HG03103 (cell line): ENCODE measurements around the gene GPR150.
"Not testable (repeated sequence)": the region's sequence is repeated elsewhere in the genome, so short reads cannot be mapped to it uniquely, and the experiment has no call there.

ENCODE experiments used
- ATAC-seq: cut with Tn5 transposase; IDR thresholded peaks from one replicate; pipeline ENCODE4 v1.9.1; 2021; ENCODE audit warnings: low read depth; ENCODE audit not compliant: unreplicated experiment

The GPR150 gene

DNA sequence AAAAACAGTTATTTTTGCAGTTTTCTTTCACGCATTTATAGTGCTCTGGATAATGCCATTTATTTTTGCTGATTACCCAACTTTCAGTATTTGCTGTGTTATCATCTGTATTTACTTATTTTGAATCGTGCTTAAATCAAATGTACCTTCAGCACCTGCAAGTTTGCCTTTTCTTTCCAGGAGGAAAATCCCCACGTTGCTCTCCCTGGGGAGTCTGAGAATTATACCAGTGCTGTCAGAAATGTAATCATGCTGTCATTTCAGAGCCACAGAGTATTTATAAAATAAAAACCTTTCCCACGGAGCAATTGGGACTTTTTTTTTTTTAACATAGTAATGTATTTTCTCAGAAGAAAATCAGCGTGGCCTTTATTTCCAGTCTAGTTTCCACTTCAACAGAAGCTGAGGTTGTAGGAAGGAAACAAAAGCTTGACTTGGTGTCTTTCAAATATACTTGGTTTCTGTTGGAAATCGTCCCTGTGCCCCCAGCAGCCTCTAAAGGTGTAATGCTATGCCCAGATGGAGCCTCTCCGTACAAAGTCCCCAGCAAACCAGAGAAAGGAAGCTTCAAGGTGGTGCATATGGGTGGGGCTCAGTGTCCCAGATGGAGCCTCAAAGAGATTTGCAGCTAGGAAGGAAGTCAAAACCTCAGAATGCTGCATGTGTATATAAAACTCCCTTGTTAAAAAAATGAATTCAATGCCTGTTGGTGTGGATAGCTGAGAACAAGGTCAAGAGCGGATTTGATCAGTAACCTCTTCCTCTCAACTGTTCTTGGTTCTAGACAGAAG is 2.1 kb downstream of the GPR150 start:
- ATAC-seq: no peak

DNA sequence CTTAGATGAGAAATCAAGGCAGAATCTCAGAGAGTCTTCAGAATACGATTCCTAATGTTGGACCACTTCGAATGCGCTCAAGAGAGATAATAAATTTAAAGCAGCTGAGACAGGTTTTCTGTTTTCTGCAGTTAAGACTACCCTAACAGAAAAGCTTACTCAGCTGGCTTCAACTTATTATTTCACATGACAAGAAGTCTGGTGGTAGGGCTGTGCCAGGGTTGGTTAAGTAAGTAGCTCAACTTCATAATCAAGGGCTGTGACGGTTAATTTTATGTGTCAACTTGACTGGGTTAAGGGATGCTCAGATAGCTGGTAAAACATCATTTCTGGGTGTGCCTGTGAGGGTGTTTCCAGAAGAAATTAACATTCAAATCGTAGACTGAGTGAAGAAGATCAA is 3.8 kb downstream of the GPR150 start:
- ATAC-seq: no peak

DNA sequence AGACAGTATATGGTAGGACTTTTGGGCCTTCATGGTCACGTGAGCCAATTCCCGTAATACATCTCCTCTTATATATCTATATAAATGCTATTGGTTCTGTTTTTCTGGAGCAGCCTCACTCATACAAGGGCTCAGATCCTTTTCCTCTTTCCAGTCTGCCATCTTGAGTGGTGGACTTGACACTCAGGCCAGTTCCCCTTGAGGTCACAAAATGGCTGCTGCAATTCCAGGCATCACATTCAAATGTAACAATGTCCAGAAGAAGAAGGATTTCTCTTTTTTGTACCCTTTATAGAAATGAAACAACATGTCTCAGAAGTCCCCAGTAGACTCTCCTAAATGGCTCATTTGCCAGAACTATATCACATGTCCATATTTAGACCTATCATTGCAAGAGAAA is 4.5 kb downstream of the GPR150 start:
- no peak for ATAC-seq

DNA sequence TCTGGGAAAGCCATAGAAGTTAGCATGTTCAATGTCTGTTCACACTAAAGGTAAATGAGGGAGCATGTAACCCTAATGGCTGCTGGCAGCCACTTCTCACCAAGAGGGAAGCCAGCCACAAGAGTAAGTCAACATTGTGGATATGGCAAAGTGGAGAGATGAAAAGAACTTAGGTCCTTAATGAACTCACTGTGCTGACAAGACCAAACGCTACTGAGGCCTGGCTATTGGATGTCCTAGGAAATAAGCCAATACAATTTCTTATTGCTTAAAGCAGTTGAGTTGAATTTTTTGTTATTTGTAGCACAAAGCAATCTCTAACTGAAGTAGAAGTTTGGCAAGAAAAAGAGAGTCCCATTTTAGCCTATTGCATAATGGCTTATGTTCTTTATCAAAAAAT is 6.8 kb downstream of the GPR150 start:
- no peak for ATAC-seq

DNA sequence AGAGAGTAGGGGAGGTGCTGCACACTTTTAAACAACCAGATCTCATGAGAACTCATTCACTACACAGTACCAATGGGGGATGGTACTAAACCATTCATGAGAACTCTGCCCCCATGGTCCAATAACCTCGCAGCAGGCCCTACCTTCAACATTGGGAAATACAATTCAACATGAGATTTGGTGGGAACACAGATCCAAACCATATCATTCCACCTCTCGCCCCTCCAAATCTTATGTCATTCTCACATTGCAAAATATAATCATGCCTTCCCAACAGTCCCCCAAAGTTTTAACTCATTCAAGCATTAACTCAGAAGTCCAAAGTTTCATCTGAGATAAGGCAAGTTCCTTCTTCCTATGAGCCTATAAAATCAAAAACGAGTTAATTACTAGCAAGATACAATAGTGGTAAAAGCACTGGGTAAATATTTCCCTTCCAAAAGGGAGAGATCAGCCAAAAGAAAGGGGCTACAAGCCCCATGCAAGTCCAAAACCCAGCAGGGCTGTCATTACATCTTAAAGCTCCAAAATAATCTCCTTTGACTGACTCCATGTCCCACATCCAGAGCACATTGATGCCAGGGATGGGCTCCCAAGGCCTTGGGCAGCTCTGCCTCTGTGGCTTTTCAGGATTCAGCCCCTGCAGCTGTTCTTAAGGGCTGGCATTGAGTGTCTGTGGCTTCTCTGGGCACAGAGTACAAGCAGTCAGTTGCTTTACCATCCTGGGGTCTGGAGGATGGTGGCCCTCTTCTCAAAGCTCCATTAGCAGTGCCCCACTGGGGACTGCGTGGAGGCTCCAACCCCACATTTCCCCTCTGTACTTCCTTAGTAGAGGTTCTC is 8.3 kb downstream of the GPR150 start:
- no peak for ATAC-seq

DNA sequence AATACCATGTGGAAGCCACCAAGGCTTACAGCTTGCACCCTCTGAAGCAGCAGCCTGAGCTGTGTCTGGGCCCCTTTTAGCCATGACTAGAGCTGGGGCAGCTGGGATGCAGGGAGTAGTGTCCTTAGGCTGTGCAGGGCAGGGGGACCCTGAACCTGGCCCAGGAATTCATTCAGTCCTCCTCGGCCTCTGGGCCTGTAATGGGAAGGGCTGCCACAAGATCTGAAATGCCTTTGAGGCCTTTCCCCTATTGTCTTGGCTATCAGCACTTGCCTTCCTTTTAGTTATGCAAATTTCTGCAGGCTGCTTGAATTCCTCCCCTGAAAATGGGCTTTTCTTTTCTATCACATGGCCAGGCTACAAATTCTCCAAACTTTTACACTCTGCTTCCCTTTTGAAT is 9.0 kb downstream of the GPR150 start:
- ATAC-seq: no peak

DNA sequence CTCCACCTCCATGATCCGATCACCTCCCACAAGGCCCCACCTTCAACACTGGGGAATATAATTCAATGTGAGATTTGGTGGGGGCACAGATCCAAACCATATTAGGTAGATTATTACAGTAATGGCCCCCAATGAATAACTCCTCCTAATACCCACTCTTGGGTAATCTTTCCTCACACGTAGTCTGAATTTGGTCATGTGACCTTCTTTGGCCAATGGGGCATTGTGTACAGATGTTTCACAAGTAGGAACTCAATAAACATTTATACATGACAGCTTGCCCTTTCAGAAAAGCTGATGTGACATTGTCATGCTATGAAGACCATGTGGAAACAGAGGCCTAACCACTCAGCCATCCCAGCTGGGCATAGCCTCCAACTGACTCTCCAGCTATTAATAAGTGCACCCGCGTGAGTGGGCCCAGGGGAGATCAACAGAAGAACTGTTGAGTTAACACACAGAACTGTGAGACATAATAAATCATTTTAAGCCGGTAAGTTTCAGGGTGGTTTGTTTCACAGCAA is 10.6 kb downstream of the GPR150 start:
- no peak for ATAC-seq

DNA sequence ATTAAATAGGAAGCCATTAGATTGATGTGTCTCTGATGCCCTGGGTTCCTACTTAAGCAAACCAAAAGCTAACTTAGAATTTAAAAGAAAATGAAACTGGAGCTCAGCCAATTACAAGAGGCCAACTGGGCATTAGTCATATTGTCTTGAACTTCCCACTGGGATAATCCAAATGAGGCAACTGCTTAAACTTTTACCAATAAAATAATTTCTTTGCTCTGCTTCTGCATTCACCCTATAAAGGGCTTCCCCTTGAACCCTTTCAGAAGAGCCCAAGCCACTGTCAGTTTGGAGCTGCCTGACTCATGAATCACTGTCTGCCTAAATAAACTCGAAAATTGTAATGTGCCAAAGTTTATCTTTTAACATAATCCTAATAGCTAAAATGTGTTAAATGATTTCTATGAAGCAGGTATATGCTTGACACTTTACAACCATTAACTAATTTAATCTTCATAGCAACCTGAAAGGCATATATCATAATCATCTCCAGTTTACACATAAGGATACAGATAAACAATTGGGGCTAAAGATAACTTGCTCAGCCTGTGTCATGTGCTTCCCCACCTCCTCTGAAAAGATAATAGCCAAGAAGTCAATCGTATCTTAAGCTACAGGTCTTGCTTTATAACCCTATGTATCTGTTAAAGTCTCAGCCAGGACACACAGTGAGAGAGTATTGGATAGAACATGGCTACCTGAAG is 11.5 kb downstream of the GPR150 start:
- ATAC-seq: no peak

DNA sequence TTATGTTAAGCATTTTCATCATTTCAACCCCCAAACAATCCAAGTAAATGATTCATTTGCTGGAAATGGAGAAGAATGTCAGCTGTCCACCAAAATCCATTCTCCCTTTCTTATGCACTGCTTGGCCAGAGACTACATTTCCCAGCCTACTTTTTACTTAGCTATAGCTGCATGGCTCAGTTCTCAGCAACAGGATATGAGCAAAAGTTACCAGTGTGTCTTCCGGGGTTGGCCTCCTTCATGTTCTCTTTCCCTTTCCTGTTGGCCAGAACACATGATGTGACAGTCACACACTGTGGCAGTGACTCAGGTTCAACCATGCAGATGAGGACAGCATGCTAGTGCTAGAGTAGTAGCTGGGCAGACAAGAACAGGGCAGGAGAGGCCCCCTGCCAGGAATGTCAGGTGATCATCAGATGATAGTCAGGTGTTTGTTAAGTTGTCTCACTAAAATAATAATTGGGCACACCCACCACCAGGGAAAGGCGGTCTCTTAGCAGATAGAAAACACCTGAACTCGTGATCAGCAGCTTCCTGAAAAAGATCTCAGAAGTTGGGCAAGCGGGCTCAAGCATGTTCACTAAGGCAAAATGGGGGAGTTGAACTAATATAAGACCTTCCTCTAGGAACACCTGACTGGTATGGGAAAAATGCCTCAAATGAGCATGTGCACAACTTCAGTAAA is 12.2 kb downstream of the GPR150 start:
- peak; percentile 81 for ATAC-seq

DNA sequence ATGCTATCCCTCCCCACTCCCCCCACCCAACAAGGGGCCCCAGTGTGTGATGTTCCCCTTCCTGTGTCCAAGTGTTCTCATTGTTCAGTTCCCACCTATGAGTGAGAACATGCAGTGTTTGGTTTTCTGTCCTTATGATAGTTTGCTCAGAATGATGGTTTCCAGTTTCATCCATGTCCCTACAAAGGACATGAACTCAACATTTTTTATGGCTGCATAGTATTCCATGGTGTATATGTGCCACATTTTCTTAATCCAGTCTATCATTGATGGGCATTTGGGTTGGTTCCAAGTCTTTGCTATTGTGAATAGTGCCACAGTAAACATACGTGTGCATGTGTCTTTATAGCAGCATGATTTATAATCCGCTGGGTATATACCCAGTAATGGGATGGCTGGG is 13.1 kb downstream of the GPR150 start:
- ATAC-seq: not testable (repeated sequence)

DNA sequence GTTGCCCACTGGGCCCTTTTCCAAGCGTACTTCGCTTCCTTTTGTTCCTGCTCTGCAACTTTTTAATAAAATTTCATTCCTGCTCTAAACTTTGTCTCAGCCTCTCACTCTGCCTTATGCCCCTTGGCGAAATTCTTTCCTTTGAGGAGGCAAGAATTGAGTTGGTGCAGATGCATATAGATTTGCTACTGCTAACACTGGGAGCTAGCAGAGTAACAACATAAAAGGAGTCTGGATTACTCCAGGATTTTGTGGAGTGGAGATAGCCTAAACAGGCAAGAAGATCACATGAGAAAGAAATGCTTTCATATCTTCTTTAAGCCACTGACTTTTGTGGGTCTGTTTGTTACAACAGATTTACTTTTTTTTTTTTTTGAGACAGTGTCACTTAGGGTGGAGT is 13.8 kb downstream of the GPR150 start:
- no peak for ATAC-seq

DNA sequence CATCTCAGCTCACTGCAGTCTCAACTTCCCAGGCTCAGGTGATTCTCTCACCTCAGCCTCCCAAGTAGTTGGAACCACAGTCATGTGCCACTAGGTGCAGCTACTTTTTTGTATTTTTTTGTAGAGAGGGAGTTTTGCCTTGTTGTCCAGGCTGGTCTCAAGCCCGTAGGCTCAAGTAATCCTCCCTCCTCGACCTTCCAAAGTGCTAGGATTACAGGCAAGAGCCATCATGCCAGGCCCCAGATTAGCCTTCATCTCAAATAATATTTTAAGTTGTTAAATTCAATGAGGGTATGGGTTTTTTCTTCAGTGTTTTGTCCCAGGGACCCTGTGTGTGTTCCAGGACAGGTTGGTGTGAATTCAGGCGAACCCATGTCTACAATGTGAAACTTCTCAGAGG is 14.2 kb downstream of the GPR150 start:
- ATAC-seq: no peak

DNA sequence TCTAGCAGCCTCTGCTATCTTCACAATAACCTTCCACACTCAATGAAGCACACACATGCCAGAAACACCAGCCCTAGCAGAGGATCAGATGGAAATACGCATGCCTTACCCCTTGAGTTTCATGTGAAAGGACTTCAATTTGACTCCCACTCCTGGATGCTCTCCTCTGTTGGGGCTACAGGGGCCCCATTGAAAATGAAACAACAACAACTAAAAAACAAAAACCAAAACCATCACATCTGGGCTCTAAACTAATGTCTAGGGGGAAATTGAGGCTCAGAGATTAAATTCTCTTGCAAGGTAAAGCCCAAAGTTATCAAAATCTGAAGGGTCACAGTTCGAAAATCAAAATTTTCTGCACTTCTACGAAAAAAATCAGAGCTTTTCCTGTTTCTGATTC is 18.7 kb downstream of the GPR150 start:
- no peak for ATAC-seq

DNA sequence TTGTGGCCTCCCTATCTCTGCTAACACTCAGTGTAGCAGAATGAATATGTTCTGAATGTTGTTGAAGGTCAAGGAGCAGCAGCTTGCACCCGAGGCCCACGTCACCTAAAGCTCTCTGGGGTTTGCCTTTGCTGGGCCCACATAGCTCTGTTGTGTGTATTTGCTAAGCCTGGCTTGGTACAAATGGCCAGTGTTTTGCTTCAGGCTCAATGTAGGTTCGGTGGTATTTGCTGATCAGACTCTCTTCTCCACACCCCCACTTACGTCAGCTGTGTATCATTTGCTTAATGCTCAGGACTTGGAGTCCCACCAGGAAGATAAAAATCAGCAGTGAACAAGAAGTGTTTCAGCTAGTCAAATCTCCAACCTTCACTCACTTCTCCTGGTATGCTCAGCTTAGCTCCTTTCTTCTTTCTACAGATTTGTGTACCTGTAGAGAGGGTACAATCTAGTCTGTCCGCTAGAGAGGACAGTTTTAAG is 21.9 kb downstream of the GPR150 start:
- ATAC-seq: no peak

DNA sequence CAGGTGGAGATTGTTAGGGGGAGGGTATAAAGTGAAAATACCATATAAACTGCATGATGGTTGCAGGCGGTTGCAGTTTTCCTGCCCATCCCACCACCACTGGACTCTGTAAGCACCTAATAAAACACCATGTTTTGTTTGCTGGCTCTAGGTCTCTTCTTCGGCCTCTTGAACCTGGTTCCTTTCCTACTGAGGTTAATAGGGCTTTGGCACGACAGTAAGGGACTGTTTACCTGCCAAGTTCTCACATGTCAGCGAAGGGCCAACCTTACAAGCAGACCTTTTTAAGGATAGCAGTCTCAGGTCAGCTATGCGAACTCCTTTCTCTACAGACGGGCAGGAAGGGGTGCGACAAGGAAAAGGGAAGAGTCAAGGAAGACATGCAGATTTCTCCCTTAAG is 23.3 kb downstream of the GPR150 start:
- no peak for ATAC-seq

DNA sequence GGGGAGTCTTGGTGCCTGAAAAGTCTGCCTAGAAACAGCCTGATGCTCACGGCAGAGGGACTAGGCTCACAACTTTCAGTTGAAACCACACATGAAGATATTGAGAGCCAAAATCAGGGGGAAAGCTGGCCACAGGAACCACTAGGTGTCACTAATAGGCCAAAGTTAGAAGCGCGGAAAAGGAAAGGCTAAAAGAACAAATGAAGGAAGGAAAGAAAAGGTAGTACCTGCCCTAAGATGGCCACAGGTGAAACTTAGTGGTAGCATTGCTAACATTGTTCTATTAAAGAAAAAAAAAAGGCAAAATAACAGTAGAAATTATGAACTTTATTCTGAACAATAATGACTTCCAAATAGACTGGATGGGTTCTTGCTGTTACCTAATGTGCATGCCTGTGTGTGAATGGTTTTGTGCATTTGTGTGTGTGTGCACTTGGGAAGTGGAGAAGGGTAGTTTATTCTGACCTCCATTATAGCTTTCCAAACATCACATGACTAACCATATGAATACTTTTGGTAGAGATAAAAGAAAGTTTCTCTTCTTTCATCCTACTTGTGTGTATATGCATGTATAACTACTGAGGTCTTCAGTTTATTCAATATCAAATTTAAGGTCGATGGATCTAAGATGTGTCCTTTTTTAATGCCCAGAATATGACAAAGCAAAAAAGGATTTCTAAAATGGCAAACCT is 24.6 kb downstream of the GPR150 start:
- peak; percentile 36 for ATAC-seq

DNA sequence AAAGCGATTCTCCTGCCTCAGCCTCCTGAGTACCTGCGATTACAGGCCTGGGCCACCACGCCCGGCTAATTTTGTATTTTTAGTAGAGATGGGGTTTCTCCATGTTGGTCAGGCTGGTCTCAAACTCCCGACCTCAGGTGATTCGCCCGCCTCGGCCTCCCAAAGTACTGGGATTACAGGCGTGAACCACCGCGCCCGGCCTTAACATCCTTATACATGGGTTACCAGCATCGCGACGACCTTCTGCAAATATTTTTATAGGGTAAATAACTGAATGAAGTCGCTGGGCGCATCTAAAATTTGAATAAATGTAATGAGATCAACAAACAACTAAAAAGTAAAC is 26.3 kb downstream of the GPR150 start:
- not testable (repeated sequence) for ATAC-seq

DNA sequence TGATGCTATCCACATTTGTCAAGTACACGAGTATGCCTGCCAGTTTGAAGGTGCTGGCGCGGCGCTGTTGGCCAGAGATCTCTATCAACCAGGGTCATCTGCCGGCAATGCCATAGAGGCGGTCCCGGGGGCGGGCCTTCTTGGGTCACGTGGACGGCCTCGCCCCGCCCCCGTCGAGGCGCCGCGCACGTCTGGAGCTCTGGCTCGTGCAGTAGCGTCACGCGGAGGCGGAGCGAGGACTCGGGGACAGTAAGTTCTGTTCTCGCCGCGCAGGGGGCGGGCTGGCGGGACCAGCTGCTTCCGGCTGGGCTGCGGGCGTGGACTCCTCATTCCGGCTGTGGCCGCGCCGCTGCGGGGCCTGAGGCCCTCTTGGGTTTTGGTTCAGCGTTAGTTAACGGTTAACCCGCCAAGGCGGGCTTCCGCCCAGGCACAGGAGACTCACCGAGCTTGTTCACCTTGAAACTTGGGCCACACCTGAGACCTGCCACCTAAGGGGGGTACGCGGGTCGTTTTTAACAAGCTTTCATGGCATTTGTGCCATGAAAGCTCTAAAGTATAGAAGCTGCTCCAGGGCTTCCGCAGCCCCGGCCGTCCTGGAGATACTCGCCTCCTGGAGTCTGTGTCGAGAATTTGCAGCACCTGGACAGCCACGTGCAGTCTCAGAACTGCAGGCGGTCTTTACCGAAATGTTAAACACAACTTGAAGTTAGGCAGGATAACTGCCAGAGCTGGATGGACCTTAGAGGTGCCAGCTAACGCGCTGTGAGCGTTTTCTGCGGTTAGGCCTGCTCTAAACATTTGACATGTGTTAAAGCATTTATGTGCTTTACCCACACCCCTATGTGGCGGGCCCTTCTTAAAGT is 26.9 kb downstream of the GPR150 start, which contains the start of gene RFESD:
RFESD (plus strand) TSS at position 209 of the 863 bp plus-strand sequence. CDS start 5,495 bp downstream, outside the sequence.
- ATAC-seq: peak; percentile 96
